CD14-positive monocyte (primary cell): ENCODE data around the gene WIPF1. TPM values are rescaled to one million over a fixed set of nuclear protein-coding genes. Genes with fewer than 3 reads are reported as not detected.

ENCODE experiments used
- DNase-seq, 3 donors: peaks; one replicate each; pipeline ENCODE4 v3.0.0-alpha.2; 2011 to 2022
- H2AFZ ChIP-seq: 2 replicates; pipeline ENCODE4 v1.6.0; 2012; ENCODE audit warnings: mild to moderate bottlenecking, low read depth, low read length, inconsistent platforms; ENCODE audit not compliant: insufficient read depth, poor library complexity, severe bottlenecking
- H3K27ac ChIP-seq, 2 donors: 1 replicate in 1 of 2; 2 replicates in 1 of 2; pipeline ENCODE4 v1.5.1; 2012 to 2013; ENCODE audit warnings: low read length in 2 of 2, control low read depth in 1 of 2, inconsistent platforms in 1 of 2, low read depth in 1 of 2, mild to moderate bottlenecking in 1 of 2
- H3K27me3 ChIP-seq, 2 donors: one replicate each; pipeline versions ENCODE4 v1.6.0 to v1.6.1; 2011 to 2013; ENCODE audit warnings: low read length in 2 of 2; ENCODE audit not compliant: control insufficient read depth in 2 of 2, insufficient read depth in 2 of 2
- H3K36me3 ChIP-seq, 2 donors: replicated peaks in 1 of 2; 1 replicate in 1 of 2; 2 replicates in 1 of 2; pipeline versions ENCODE4 v1.5.1 to v1.6.1; 2012 to 2013; ENCODE audit warnings: low read length in 2 of 2, control low read depth in 1 of 2, inconsistent platforms in 1 of 2, mild to moderate bottlenecking in 1 of 2; ENCODE audit not compliant: insufficient read depth in 2 of 2, control insufficient read depth in 1 of 2
- H3K4me1 ChIP-seq, 2 donors: 1 replicate in 1 of 2; 2 replicates in 1 of 2; pipeline versions ENCODE4 v1.5.1 to v1.6.1; 2012 to 2013; ENCODE audit warnings: low read length in 2 of 2, control low read depth in 1 of 2, inconsistent platforms in 1 of 2, mild to moderate bottlenecking in 1 of 2, moderate library complexity in 1 of 2; ENCODE audit not compliant: insufficient read depth in 2 of 2, control insufficient read depth in 1 of 2
- H3K4me2 ChIP-seq: replicated peaks from 2 replicates; pipeline ENCODE3; 2012; ENCODE audit warnings: low read length, moderate library complexity, mild to moderate bottlenecking; ENCODE audit not compliant: poor library complexity, severe bottlenecking; ENCODE audit errors: extremely low read depth
- H3K4me3 ChIP-seq, 3 experiments: fragments of 200-600 bp in 1 of 3; sonication (generic) in 1 of 3; replicated peaks in 1 of 3; 1 replicate in 2 of 3; 2 replicates in 1 of 3; pipeline ENCODE4 v1.5.1; 2011 to 2013; ENCODE audit warnings: low read length in 3 of 3, mild to moderate bottlenecking in 3 of 3, control low read depth in 2 of 3, low read depth in 2 of 3, inconsistent platforms in 1 of 3, moderate library complexity in 1 of 3
- H3K79me2 ChIP-seq: 2 replicates; pipeline ENCODE4 v1.6.0; 2012; ENCODE audit warnings: mild to moderate bottlenecking, control low read depth, inconsistent platforms, low read length, moderate library complexity; ENCODE audit not compliant: insufficient read depth
- H3K9ac ChIP-seq: 2 replicates; pipeline ENCODE4 v1.6.0; 2017; ENCODE audit warnings: low read length, mild to moderate bottlenecking; ENCODE audit not compliant: insufficient read depth, poor library complexity, severe bottlenecking
- H3K9me3 ChIP-seq, 2 donors: replicated peaks in 1 of 2; 1 replicate in 1 of 2; 2 replicates in 1 of 2; pipeline versions ENCODE4 v1.5.1 to v1.6.1; 2012 to 2013; ENCODE audit warnings: low read length in 2 of 2, control low read depth in 1 of 2; ENCODE audit not compliant: control insufficient read depth in 1 of 2, insufficient read depth in 1 of 2
- H4K20me1 ChIP-seq: 2 replicates; pipeline ENCODE4 v1.6.0; 2012; ENCODE audit warnings: mild to moderate bottlenecking, low read length, control low read depth, moderate library complexity; ENCODE audit not compliant: insufficient read depth
- H3K27ac Mint-ChIP-seq, 7 donors: one replicate each; pipeline ENCODE4 v1.8.0; 2020; ENCODE audit warnings: mild to moderate bottlenecking in 7 of 7, mixed read lengths in 7 of 7, moderate library complexity in 6 of 7, inconsistent platforms in 2 of 7
- H3K27me3 Mint-ChIP-seq, 3 donors: one replicate each; pipeline ENCODE4 v1.8.0; 2021 to 2022; ENCODE audit warnings: low read depth in 3 of 3, mild to moderate bottlenecking in 3 of 3, mixed read lengths in 3 of 3, moderate library complexity in 3 of 3, inconsistent platforms in 1 of 3
- H3K36me3 Mint-ChIP-seq, 2 donors: one replicate each; pipeline ENCODE4 v1.8.0; 2020; ENCODE audit warnings: mixed read lengths in 2 of 2, inconsistent platforms in 1 of 2, mild to moderate bottlenecking in 1 of 2
- H3K4me1 Mint-ChIP-seq: one replicate; pipeline ENCODE4 v1.8.0; 2020; ENCODE audit warnings: mild to moderate bottlenecking, mixed read lengths
- H3K4me3 Mint-ChIP-seq, 2 donors: one replicate each; pipeline ENCODE4 v1.8.0; 2020; ENCODE audit warnings: mild to moderate bottlenecking in 2 of 2, mixed read lengths in 2 of 2, moderate library complexity in 1 of 2
- H3K9me3 Mint-ChIP-seq, 7 donors: one replicate each; pipeline ENCODE4 v1.8.0; 2020 to 2022; ENCODE audit warnings: mixed read lengths in 7 of 7, mild to moderate bottlenecking in 6 of 7, moderate library complexity in 6 of 7, inconsistent platforms in 2 of 7
- WGBS: methylation state at CpG from one replicate; pipeline ENCODE4 v1.1.5; 2013; ENCODE audit warnings: missing lambda C conversion rate; ENCODE audit not compliant: insufficient coverage; 5-methylcytosine and 5-hydroxymethylcytosine counted together
- intact Hi-C, 2 donors: fragments of 100-400 bp; cut with micrococcal nuclease; formaldehyde crosslinking; loops; one replicate each; pipeline versions ENCODE4 v1.15.0 to v1.15.1; 2023
- polyA plus RNA-seq, 3 donors: library from polyadenylated mRNA; depleted of rRNA in 1 of 3; unstranded in 2 of 3; stranded (reverse) in 1 of 3; fragments of 300-500 nt in 2 of 3; fragments of >200 nt in 1 of 3; fragmentation: Illumina TruSeq in 2 of 3; gene quantifications; 1 replicate in 2 of 3; 2 replicates in 1 of 3; pipeline ENCODE4 v1.2.3, GENCODE V29; 2012 to 2021
- TF ChIP-seq, protein P1 (sequence below): fragments of 200-600 bp; IDR thresholded peaks from one replicate; pipeline ENCODE4 v1.8.0; 2022; ENCODE audit warnings: antibody characterized with exemption, mild to moderate bottlenecking

The WIPF1 gene
- polyA plus RNA-seq, 3 donors, result 43.9 to 126 (median 74.3) TPM

DNA sequence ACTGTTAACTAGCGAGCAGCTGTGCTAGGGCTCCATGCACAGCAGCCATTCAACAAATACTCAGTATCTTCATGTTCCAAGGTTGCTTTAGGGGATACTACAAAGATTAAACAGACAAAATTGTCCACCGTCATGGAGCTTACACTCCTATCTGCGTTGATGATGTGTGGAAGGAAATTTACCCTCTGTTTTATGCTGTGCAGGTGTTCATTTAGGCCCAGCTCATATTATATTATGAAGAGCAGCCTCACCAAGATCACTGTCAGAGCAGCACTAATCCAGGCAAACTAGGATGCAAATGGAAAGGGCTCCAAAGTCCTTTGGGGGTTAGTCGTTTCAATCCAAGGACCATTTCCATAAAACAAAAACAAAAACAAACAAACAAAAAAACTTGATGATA is 13.4 kb upstream of the WIPF1 start:
- H3K4me1 Mint-ChIP-seq, result peaks cover 46% of the 10 kb centered on the region
- intact Hi-C loops, result no loop called here
- H3K27ac ChIP-seq, result peak overlapping the region; percentile 35 to 58
- H3K79me2 ChIP-seq, result peaks cover 99% of the 10 kb centered on the region
- no peak for DNase-seq
- TF ChIP-seq, protein P1, sequence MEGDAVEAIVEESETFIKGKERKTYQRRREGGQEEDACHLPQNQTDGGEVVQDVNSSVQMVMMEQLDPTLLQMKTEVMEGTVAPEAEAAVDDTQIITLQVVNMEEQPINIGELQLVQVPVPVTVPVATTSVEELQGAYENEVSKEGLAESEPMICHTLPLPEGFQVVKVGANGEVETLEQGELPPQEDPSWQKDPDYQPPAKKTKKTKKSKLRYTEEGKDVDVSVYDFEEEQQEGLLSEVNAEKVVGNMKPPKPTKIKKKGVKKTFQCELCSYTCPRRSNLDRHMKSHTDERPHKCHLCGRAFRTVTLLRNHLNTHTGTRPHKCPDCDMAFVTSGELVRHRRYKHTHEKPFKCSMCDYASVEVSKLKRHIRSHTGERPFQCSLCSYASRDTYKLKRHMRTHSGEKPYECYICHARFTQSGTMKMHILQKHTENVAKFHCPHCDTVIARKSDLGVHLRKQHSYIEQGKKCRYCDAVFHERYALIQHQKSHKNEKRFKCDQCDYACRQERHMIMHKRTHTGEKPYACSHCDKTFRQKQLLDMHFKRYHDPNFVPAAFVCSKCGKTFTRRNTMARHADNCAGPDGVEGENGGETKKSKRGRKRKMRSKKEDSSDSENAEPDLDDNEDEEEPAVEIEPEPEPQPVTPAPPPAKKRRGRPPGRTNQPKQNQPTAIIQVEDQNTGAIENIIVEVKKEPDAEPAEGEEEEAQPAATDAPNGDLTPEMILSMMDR, result no peak
- peaks cover 48 to 89% of the 10 kb centered on the region in 2 donors for H3K36me3 ChIP-seq
- no peaks in the 10 kb centered on the region for H3K9me3 ChIP-seq
- H3K4me2 ChIP-seq, result no peak overlapping the region
- peaks cover 59 to 76% of the 10 kb centered on the region in 2 donors for H3K36me3 Mint-ChIP-seq
- H3K27ac Mint-ChIP-seq, result peak overlapping the region; percentile 67 to 91 (median 85)
- H3K27me3 ChIP-seq, result no peaks in the 10 kb centered on the region
- no peaks in the 10 kb centered on the region for H3K9me3 Mint-ChIP-seq
- H3K4me3 Mint-ChIP-seq, result no peak overlapping the region
- no peak overlapping the region for H3K9ac ChIP-seq
- H4K20me1 ChIP-seq, result peaks cover 100% of the 10 kb centered on the region
- WGBS, result no CpG with 5 or more reads among the region's 4 CpGs
- H3K27me3 Mint-ChIP-seq, result peaks cover 0 to 1% (median 0%) of the 10 kb centered on the region in 3 donors
- H2AFZ ChIP-seq, result no peak overlapping the region
- peaks cover 17 to 19% of the 10 kb centered on the region in 2 donors for H3K4me1 ChIP-seq
- H3K4me3 ChIP-seq, result no peak overlapping the region

DNA sequence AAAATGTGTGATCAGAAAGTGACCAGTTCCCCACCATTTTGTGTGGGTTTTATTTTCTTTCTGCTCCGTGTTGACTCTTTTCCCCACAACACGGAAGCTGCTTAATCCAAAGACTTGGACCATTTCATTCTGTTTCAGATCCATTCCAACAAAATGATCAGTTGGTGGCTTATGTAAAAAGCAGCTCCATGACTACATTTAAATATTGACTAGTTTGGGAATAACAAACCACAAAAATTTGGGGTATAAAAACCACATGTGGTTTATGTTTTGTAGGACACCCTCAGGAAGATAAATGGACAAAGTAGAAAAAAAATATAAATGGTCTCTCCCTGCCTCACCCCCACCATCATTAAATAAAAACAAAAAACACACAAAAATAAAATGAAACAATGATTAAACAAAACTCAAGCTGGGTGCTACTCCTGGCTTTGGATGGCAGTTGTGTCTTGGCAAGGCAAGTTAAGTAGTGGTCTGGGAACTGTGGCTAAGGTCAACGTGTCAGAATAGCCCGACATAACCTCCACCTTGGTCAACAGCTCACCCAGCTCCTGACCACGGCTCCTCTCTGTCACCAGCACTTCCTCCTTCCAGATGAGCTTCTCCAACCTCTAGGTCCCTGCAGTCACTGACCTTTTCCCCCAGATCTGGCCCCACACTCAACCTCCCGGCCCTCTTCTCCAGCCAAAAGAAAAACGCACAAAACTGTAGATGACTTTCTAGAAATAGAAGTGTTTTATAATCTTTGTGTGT is 12.8 kb upstream of the WIPF1 start:
- H3K9me3 ChIP-seq, result no peaks in the 10 kb centered on the region
- peak in 2 of 3 donors; percentile 39 to 43 for DNase-seq
- H3K4me3 ChIP-seq, result no peak overlapping the region
- H3K4me2 ChIP-seq, result no peak overlapping the region
- intact Hi-C loops, result no loop called here
- TF ChIP-seq, protein P1, result no peak
- H4K20me1 ChIP-seq, result peaks cover 100% of the 10 kb centered on the region
- H3K4me1 ChIP-seq, result peaks cover 11 to 13% of the 10 kb centered on the region in 2 donors
- no peak overlapping the region for H2AFZ ChIP-seq
- no peak overlapping the region for H3K9ac ChIP-seq
- no CpG with 5 or more reads among the region's 7 CpGs for WGBS
- peaks cover 40% of the 10 kb centered on the region for H3K4me1 Mint-ChIP-seq
- H3K36me3 Mint-ChIP-seq, result peaks cover 60 to 79% of the 10 kb centered on the region in 2 donors
- H3K79me2 ChIP-seq, result peaks cover 99% of the 10 kb centered on the region
- H3K27me3 ChIP-seq, result no peaks in the 10 kb centered on the region
- no peaks in the 10 kb centered on the region for H3K9me3 Mint-ChIP-seq
- no peak overlapping the region for H3K4me3 Mint-ChIP-seq
- H3K36me3 ChIP-seq, result peaks cover 48 to 85% of the 10 kb centered on the region in 2 donors
- H3K27me3 Mint-ChIP-seq, result peaks cover 0 to 1% (median 0%) of the 10 kb centered on the region in 3 donors
- peak overlapping the region; percentile 35 to 58 for H3K27ac ChIP-seq
- H3K27ac Mint-ChIP-seq, result peak overlapping the region; percentile 67 to 91 (median 85)
